ENCODE results near the gene PTGS1.
A peak's percentile ranks its signal among the peaks of the same experiment; 100 is the strongest.
"Not testable (repeated sequence)": the region's sequence is repeated elsewhere in the genome, so short reads cannot be mapped to it uniquely, and the experiment has no call there.

Gene PTGS1

DNA sequence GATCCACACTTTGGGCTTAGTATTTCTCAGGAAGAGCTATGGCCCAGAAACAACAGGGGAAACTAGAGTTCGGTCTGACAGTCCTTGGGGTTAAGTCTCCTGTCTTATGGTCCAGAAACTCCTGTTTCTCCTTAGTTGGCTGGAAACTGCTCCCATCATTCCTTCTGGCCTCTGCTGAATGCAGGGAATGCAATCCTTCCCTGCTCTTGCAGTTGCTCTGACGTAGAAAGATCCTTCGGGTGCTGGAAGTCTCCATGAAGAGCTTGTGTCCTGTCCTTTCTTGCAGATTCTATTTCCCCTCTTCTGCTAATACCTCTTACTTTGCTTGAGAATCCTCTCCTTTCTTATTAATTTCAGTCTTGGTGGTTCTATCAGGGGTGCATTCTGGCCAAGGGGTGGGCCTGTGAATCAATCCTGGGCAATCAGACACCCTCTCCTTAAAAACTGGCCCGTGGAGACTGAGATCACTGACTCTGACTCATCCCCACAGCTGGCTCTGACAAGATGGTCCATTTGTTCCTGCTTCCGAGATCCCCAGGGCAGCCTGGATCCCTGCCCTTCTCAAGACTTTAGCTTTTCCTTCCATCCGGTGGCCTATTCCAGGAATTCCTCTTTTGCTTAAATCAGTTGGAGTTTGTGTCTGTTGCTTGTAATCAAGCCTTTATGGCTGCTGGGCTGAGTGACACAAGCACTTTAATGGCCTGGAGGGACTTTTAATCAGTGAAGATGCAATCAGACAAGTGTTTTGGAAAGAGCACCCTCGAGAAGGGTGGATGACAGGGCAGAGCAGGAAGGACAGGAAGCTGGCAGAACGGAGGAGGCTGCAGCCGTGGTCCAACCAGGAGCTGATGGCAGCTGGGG is 23.7 kb downstream of the PTGS1 start:
- no peak for DNase-seq (ENCODE audit: low read depth in 4 of 4, low spot score in 1 of 4)

DNA sequence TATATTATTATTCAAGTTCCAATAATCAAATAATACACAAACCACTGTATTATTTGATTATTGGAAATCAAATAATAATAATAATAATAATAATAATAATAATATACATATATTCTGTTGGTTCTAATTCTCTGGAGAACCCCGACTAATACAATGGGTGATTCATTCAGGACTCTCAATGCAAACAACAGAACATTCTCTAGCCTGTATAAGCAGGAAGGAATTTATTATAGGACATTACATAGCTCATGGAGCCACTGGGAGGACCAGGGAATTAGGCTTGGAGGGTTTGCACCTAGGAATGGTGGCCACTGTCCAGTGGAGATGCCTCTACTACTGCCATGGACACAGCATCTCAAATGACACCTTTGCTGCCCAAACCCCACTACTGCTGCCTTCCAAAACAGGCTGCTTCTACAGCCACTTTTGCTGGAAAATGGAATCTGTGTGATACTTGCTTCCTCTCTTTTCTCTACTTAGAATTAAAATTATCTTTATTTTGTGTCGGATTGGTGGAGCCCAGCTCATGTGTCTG is 25.9 kb downstream of the PTGS1 start:
- DNase-seq (ENCODE audit: low read depth in 4 of 4, low spot score in 1 of 4): no peak

DNA sequence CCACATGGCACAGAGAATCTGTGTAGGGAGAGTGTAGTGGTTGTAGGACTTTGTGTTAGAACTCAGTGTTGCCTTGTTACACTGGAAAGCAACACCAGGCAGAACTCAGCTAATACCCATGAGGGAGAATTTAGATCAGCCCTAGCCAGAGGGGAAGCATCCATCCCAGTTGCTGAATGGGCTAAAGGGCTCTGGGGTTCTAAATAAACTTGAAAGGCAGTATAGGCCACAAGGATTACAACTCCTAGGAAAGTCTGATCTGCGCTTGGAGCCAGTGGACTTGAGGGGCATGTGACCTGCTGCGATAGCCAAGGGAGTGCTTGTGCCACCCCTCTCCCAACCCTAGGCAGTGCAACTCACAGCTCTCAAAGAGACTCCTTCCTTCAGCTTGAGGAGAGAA is 26.9 kb downstream of the PTGS1 start:
- no peak for DNase-seq (ENCODE audit: low read depth in 4 of 4, low spot score in 1 of 4)

DNA sequence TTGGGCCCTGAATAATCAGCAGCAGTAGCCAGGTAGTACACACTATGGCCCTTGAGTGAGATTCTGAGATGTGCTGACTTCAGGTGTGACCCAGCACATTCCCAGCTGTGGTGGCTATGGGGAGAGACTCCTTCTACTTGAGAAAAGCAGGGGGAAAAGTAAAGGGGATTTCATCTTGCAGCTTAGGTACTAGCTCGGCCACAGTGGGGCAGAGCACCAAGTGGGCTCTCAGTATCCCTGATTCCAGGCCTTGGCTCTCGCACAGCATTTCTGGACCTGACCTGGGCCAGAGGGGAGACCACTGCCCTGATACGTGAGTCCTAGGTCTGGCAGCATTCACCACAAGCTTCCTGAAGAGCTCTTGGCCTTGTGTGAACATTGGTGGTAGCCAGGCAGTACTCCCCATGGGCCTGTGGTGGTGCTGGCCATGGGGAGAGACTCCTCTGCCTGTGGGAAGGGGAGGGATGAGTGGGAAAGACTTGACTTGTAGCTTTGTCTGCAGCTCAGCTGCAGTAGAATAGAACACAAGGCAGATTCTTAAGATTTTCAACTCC is 27.6 kb downstream of the PTGS1 start:
- DNase-seq (ENCODE audit: low read depth in 4 of 4, low spot score in 1 of 4): no peak

DNA sequence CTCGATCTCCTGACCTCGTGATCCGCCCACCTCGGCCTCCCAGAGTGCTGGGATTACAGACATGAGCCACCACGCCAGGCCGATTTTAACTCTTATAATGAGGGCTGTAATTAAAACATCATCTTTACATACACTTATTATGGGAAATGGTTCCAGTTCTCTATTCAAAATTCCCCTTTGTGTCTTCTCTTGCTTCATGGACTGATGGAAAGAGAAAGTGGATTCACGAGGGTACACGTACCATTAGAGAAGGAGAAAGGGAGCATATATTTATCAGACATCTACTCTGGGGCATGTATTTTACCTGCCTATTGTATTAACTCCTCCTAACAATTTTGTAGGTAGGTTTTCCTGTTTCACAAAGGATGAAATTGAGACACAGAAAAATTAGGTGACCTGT is 31.1 kb downstream of the PTGS1 start:
- no peak for DNase-seq (ENCODE audit: low read depth in 4 of 4, low spot score in 1 of 4)

DNA sequence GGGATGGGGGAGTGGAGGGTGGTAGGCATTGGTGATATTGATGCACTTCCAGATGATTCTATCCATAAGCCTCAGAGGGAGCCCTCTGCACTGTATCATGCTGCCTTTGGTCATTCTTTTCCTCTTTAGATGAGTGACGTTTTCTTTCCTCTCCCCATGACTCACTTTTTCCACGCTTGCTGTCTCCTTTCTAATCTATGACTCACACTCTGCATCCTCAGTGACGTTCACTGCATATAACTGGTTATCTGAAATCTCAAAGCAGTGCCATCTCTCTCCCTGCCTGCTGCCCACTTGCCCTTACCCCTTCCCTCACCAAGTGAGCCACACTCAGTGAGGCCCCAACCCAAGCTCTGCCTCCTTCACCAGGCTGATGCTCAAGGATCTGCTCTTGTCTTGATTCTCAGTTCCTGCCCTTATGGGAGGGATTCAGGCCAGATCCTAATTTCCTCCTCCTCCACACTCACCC is 31.6 kb downstream of the PTGS1 start:
- DNase-seq (ENCODE audit: low read depth in 4 of 4, low spot score in 1 of 4): peak in 3 of 4 experiments; percentile 6 to 32 (median 10)

DNA sequence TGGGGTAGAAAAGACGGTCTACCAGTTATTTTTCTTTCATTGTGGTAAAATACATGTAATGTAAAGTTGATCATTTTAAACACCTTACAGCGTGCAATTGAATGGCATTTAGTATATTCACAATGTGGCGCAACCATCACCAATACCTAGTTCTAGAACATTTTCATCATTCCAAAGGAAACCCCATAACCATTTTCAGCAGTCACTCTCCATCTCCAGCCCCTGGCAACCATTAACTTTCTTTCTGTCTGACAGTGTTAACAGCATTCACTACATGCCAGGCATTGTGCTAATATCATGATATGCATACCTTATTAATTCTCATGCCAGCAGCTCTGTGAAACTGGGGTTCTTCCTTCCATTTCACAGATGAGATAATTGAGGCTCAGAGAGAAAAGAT is 32.0 kb downstream of the PTGS1 start:
- DNase-seq (ENCODE audit: low read depth in 4 of 4, low spot score in 1 of 4): no peak

DNA sequence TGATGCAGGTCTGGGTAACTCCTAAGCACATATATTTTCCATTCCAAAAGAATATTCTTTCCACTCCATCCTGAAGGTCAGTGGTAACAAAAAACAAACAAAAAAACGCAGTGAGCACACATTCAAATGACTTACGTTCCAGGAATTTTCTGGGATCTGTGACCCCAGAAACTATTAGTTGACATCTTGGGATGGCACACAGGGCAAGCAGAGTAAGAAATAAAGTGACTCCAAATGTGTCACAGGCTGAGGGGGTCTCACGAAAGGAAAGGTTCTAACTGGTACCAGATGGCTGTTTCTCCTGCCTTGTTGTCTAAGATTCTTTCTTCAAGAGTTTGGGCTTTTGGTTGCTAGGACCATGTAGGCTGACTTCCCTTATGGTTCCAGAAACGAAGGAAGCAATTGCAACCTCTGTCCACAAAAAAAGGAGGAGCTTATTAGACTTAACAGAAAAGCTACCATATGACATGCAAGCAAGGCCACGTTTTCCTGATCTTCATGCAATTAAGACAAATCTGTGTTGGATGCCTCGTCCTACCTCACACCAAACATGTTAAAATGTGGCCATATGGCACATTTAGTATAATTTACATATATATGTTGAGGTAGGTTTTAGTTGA is 32.7 kb downstream of the PTGS1 start:
- DNase-seq (ENCODE audit: low read depth in 4 of 4, low spot score in 1 of 4): no peak

DNA sequence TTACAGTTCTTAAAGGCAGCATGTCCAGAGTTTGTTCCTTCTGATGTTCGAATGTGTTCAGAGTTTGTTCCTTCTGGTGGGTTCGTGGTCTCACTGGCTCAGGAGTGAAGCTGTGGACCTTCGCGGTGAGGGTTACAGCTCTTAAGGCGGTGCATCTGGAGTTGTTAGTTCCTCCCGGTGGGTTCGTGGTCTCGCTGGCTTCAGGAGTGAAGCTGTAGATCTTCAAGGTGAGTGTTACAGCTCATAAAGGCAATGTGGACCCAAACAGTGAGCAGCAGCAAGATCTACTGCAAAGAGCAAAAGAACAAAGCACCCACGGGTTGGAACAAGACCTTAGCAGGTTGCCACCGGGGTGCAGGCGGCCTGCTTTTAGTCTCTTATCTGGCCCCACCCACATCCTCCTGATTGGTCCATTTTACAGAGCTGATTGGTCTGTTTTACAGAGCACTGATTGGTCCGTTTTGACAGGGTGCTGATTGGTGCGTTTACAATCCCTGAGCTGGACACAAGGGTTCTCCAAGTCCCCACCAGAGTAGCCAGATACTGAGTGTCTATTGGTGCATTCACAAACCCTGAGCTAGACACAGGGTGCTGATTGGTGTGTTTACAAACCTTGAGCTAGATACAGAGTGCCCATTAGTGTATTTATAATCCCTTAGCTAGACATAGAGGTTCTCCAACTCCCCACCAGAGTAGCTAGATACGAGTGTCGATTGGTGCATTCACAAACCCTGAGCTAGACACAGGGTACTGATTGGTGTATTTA is 34.7 kb downstream of the PTGS1 start:
- DNase-seq (ENCODE audit: low read depth in 4 of 4, low spot score in 1 of 4): not testable (repeated sequence)

DNA sequence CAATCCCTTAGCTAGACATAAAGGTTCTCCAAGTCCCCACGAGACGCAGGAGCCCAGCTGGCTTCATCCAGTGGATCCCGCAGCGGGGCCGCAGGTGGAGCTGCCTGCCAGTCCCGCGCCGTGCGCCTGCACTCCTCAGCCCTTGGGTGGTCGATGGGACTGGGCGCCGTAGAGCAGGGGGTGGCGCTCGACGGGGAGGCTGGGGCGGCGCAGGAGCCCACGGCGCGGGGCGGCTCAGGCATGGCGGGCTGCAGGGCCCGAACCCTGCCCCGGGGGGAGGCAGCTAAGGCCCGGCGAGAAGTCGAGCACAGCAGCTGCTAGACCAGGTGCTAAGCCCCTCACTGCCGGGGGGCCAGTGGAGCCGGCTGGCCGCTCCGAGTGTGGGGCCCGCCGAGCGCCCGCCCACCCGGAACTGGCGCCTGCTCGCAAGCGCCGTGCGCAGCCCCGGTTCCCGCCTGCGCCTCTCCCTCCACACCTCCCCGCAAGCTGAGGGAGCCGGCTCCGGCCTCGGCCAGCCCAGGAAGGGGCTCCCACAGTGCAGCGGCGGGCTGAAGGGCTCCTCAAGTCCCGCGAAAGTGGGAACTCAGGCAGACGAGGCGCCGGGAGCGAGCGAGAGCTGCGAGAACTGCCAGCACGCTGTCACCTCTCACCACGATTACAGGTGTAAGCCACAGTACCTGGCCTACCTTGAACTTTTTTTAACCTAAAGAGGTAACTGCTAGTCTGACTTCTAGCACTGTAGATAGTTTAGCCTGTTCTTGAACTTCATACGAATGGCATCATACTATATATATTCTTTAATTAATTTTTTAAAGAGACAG is 35.5 kb downstream of the PTGS1 start:
- DNase-seq (ENCODE audit: low read depth in 4 of 4, low spot score in 1 of 4): no peak

DNA sequence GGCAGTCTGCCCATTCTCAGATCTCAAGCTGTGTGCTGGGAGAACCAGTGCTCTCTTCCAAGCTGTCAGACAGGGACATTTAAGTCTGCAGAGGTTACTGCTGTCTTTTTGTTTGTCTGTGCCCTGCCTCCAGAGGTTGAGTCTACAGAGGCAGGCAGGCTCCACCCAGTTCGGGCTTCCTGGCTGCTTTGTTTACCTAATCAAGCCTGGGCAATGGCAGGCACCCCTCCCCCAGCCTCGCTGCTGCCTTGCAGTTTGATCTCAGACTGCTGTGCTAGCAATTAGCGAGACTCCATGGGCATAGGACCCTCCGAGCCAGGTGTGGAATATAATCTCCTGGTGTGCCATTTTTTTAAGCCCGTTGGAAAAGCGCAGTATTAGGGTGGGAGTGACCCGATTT is 43.3 kb downstream of the PTGS1 start:
- DNase-seq (ENCODE audit: low read depth in 4 of 4, low spot score in 1 of 4): not testable (repeated sequence)

DNA sequence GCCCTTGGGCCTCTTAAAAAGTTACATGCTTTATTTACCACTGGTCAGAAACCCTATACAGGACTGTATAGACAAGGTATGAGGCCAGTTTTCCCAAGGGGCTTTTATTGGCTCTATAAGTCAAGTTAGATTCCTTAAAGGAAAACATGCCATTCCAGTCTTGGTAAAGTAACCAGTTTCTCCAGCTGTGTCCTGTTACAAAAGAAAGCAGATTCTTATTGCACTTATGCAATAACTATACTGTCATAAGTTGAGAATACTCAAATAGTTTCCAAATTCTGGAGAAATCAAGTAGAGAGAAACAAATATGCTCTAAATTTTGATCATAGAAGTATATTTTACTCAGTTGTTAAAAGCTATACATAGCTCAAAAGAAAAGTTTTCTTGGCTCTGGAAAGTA is 47.2 kb downstream of the PTGS1 start:
- DNase-seq (ENCODE audit: low read depth in 4 of 4, low spot score in 1 of 4): no peak

DNA sequence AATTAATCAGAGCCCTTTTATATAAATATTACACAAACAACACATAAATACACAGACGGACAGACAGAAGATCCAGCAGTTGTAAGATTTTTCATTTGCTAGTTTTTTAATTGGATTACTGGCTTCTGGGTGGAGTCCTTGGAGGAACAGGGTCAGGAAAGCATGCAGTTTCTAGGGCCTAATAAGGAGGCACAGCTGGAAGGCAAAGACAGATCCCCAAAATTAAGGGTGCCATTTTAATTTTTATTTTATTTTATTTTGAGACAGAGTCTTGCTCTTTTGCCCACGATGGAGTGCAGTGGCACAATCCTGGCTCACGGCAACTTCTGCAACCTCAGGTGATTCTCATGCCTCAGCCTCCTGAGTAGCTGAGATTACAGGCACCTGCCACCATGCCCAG is 49.5 kb downstream of the PTGS1 start:
- DNase-seq (ENCODE audit: low read depth in 4 of 4, low spot score in 1 of 4): no peak

DNA sequence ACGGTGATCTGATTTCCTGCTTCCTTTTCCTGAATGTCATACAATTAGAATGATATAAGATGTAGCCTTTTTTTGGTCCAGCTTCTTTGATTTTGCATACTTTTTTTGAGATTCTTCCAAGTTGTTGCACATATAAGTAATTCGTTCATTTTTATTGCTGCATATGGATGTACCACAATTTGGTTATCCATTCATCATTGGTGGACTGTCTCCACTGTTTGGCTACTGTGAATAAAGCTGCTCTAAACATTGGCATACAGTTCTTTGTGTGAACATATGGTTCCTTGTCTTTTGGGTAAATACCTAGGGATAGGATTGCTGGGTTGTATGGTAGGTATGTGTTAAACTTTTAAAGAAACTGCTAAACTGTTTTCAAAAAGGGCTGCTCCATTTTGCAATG is 54.3 kb downstream of the PTGS1 start:
- no peak for DNase-seq (ENCODE audit: low read depth in 4 of 4, low spot score in 1 of 4)

DNA sequence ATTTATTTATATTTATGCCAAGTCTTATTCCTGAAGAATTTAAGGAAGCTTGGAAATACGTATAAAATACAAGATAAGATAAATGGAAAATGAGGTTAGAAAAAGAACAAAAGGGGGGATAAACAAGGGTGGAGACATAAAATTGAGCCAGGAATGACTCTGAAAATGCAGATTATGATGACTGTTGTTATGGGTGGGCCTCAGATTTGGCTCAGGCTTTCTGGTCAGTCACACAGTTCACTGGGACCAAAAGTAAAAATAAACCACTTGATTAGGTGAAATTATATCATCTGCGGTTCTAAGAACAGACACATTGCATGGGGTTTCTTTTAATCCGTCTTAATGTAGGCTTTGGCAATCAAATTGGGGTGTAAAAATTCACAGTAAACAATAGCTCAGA is 55.9 kb downstream of the PTGS1 start:
- DNase-seq (ENCODE audit: low read depth in 4 of 4, low spot score in 1 of 4): no peak

DNA sequence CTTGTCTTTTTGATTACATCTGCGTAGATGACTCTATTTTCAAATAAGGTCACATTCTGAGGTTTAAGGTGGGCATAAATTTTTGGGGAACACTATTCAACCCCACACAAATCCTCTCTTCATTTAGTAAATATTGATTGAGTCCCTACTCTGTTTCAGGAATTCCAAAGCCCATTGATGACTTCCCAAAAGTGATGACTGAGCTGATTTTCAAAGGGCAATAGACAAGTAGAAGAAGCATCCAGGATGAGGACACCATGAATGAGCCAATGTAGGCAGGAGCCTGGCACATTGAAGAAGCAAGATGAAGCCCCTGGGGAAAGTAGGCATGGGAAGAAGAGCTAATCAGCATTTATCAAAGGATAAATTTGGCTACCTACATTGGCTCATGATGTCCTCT is 71.7 kb downstream of the PTGS1 start:
- DNase-seq (ENCODE audit: low read depth in 4 of 4, low spot score in 1 of 4): no peak

DNA sequence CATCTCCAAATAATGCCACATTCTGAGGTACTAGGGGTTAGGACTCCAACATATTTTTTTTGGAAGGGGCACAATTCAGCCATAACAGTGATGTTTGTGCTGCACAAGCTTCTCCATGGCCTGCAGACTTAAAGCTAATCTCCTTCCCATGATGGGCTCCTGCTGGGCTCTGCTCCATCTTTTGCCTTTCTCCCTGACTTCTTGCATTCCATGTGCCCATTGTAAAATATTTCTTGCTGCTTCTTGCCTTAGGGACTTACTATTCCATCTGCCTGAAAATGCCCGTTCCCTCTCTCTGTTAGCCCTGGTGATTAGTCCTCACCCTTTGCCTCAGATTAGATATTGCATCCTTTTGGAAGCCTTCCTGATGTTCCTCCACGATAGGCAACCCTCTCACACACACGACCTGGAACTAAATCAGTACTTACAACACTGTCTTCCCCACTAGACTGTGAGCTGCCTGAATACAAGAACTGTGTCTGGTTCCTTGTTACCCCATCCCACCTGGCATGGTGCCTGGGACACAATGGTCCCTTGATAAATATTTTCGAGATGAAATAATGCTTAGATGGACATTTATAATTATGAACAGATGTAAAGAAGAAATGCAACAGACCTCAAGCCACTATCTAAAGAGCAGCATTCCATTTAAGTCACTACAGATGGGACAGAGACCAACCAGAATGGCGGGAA is 73.4 kb downstream of the PTGS1 start:
- DNase-seq (ENCODE audit: low read depth in 4 of 4, low spot score in 1 of 4): no peak

Data from stimulated activated CD4-positive, alpha-beta T cell treated with anti-CD3 and anti-CD28 coated beads, Interleukin-1b, Interleukin-23, amount 100 ng/mL, for 24 hours (primary cell).